ENCODE results near the gene CPNE5.
"Not testable (repeated sequence)": the region's sequence is repeated elsewhere in the genome, so short reads cannot be mapped to it uniquely, and the experiment has no call there.

CPNE5 gene

DNA sequence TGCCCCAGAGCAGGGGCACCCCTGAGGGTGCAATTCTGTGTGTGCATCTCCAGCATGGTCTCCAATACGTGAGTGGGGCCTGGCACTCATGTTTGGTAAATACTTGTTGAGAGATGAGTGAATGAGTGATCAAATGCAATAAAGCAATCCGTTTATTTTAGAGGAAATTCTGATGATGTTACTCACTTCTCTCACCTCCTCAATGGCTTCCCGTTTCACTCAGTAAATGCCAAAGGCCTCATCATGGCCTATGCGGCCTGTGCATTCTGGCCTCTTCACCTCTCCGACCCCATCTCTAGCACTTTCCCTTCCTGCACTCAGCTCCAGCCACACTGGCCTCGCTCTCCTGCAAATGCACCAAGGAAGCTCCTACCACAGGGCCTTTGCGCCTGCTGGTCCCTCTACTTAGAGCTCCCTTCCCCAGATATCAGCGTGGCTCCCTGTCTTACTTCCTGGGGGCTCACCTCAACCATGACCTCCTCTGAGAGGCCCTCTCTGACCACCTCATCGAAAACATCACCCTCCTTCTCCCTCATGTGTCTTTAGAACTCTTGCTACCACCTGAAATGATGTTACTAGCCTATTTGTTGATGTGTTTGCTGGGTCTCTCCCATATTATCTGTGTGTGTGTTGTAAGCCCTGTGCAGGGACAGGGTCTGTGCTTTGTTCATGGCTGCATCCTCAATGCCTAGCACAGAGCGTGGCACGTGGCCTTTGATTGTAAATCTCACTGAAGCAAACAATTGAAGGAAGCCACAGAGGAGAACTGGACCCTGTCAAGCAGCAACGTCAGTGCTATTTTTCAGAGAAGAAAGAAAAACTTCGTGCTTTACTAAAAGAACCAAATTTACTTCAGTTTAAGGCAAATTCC is 99.1 kb downstream of the CPNE5 start:
- no peak for DNase-seq

DNA sequence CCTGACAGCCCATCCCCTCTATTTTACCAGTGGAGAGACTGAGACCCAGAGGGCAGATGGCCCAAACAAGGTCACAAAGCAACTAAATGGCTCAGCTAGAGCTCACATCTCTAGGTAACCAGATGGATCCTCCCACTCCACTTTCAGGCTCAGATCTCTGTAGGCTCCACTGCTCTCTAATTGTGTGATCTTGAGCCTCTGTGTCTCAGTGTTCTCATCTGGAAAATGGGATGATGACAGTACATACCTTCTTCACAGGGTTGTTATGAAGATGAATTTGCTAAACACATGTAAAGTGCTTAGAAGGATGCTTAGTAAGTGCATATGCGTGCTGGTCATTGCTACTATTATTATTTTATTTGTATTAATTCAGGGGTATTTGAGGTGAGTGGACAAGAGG is 101.1 kb downstream of the CPNE5 start:
- DNase-seq: no peak

DNA sequence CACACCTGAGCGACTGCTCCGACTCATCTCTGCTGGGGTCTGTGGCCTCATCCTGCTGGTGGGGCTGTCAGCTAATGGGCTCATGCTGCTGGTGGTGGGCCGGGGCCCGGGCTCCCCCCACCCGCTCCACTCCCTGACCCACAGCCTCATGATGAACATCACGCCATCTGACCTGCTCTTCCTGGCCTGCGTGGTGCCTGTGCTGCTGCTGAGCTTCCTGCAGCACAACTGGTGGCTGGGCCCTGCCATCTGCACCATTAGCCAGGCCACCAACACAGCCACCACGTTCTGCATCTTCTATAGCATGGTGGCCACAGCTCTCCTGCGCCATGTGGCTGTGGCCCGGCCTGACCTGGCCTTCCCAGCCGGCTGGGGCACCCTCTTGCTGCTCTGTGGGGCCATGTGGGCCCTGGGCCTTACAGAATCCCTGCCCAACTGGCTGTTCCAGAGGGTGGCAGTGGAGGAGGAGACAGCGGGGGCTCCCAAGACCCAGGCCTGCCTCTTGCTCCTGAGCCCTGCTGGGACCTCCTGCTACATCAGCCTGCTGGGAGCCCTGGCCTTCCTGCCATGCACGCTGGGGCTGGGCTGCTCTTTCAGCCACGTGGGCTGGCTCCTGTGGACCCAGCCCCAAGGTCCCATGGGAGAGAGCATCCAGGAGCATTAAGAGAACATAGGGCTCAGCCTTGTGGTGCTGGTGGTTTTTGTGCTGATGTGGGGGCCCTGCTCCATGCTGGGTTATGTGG is 102.0 kb downstream of the CPNE5 start:
- DNase-seq: no peak

DNA sequence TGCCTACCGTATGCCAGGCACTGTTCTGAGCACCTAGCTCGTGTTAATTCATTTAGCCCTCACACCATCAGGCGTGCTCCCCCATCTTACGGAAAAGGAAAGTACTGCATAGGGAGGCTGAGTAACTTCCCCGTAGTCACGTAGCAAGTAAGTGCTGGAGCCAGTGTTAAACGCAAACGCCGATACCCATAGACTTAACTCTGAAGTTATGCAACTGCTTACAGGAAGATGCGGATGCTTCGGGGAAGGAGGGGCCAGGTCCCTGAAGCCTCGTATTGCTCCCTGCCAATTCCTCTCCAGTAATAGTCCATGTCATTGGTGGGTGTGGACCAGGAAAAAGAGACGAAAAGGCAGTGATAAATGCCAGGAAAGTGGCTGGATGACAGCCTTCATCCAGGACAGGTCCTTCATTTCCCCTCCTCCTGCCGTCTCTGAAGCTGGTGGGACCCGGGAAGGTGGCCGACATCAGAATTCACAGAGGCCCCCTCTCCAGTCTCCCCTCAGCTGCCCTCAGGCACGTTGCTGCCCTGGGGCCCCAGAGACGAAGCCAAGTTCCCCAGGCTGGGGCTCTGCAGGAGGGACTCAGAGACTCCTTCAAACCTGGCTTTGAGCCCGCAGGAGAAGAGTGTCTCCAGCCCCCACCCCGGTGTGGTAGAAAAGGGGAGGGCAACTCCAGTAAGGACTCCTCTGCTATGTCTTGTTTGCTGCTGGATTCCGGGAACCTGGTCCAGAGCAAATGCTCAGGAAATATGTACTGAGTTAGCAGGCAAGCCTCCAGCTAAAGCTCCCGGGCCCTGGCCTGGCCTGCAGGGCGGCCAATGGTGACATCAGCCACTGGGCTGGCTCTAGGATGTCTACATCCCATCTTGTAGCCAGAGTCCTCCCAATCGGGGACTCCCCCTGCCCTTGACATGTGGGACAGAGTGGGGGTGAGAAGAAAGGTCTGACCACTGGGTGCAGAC is 103.9 kb downstream of the CPNE5 start:
- DNase-seq: no peak

DNA sequence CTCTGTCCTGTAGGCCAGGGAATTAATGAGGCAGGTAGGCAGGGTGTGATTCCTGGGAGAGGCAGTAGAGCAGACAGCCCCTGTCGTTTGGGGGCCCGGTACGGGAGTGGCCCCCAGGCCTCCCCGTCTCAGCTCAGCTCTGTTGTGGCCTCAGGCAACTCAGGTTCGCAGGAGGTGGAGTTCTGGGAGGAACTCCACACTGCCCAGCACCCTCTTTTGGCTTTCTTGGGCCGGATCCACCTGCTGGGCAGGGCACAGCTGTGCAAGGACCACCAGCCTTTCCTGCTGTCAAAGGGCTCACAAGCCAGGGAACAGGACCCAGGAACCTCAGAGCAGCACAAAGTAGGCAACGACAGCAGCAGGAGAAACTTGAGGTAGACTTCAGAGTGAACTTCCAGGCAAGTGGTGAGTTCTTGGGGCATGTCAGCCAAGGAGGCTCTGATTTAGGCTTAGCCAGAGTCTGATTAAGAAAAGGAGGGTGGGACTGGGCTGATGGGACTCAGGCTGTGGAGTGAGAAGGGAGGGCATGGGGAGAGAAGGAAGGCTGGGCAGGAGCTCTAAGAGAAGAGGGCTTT is 104.7 kb downstream of the CPNE5 start:
- DNase-seq: no peak

DNA sequence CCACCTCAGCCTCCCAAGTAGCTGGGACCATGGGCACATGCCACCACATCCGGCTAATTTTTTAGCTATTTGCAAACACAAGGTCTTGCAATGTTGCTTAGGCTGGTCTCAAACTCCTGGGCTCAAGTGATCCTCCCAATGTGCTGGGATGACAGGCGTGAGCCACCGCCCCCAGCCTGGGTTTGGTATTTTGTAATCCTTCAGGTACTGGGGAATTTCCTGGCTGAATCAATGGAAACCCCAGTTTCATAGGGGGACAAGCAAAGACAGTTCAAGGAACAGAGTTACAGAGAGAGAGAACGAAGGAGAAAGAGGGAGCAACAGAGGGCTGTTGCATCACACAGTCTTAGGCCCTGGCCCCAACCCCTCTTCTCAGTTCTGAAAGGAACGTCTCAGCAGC is 105.9 kb downstream of the CPNE5 start:
- DNase-seq: no peak

DNA sequence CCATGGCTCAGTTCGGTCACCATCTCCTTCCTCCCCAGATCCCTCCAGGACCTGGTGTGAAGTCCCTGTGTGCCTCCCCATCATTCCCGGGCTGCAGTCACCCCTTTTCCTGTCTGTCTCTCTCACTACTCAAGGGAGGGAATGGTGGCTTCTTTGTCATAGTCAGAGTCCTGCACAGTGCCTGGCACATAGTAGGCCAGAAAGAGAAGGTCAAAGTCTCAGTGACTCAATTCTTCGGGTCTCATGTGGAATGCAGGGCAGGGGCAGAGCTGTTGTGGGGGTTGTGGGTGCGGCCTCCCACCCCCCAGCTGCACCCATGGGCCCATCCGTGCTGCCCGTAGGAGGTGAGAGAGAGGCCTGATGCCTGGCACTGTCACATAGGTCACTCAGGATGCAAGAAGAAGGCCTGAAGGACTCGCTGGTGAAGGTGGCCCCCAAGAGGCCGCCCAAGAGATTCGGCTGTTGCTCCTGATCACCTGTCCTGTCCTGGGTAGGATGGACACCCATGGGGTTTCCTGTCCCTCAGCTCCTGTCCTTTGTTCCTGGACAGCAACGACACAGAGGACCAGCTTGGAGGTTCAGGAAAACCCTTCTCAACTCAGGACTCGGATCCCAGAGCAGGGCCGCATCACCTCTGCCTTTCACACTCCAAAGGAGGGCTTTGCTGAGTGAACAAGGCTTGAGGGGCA is 107.5 kb downstream of the CPNE5 start:
- no peak for DNase-seq

DNA sequence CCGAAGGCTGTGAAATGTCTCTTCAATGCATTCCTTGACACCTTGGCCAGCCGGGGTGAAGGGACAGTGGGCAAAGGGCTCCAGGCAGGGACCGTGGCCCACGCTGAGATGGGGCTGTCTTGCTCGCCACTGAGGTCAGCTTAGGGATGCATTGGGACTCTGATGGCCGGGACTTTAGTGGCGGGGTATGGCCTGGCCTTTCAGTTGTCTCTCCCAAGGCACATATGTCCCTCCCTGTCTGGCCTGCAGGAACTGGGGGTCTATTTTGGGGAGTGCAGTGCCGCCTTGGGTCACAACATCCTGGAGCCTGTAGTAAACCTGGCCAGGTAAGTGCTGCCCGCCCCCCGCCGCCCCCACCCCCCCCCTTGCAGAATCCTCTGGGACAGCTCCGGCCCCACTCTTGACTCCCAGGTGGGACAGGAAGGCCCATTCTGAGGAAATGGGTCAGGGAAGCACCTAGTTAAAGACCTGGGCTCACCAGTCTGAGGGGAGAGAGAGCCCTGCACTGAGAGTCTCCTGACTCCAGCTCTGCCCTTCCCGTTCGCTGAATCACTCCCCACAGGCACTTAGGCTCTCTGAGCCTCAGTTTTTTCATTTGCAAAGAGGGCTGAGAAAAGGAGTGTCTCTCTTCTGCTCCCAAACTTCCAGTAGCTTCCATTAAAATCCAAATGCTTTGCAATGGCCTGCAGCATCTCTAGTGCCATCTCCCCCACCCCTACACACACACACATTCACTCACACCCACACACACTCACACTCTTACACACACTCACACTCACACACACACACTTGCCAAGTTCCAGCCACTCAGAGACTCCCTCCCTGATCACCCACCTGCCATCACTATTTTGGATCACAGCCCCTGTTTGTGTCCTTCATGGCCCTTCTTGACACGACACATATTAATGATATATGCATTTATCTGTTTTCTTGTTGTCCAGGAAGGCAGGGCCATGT is 108.5 kb downstream of the CPNE5 start:
- no peak for DNase-seq

DNA sequence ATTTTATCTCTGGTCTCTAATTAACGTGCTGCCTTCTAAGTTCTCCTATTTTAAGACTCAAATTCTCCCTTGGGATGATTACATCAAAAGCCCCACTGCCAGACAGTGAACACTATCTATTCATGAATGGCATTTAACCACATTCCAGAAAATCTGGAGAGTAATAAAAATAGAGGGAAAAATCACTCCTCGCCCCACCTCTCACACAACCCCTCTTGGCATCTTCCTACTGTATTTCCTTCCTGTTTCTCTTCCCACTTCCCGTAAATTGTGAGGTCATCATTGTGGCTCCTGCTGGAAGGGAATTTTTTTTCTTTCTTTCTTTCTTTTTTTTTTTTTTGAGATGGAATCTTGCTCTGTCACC is 110.1 kb downstream of the CPNE5 start:
- no peak for DNase-seq

DNA sequence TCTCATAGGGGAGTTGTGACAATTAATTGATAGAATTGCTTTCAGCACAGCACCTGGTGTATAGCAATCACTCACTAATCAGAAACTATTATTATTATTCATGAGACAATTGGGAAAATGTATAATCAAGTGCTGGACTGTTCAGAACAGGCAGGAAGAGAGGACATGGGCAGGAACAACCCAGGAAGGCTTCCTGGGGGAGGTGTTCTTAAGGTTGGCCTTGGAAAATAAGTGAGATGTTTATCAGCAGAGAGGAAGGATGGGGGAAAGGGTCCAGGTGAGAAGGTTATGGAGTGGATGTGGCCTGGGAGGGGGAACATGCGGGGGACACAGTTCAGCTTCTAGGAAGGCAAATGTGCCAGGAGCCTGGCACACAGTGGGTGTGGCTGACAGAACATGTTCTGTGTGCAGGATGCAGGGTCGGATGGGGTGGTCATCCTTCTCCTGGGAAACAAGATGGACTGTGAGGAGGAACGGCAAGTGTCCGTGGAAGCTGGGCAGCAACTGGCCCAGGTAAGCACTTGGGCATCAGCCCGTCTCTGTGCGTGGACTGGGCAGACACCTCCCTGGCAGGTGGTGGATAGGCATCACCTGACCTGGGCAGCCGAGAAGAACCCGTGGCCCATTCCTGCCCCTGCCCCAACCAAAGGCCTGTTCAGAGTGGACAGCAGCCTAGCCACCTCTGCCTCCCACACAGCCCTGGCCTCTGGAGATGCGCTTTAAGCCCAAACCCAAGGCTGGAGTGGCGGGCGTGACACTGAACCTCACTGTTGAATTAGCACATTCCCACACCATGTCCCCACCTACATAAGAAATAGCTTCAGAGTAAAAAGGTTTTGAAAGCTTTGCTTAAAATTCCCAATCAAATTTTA is 110.7 kb downstream of the CPNE5 start:
- DNase-seq: no peak

DNA sequence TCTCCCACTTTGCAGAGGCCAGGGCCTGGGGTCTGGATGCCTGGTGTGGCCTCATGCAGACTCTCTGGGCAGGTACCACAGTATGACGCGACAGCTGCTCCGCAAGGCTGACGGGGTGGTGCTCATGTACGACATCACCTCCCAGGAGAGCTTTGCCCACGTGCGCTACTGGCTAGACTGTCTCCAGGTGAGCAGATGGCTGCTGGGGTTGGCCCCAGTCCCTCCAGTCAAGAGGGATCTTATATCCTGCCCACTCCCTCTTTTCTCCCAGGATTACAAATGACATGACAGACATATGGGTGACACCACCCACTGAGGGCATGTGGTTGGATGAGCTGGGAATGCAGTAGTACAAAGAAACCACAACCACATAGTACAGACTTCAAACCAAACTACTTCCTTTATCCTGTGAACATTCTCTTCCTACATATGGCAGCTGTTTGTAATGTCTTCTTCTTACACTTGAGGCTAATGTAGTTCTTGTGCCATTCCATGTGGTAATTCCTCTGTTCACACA is 111.7 kb downstream of the CPNE5 start:
- DNase-seq: no peak

DNA sequence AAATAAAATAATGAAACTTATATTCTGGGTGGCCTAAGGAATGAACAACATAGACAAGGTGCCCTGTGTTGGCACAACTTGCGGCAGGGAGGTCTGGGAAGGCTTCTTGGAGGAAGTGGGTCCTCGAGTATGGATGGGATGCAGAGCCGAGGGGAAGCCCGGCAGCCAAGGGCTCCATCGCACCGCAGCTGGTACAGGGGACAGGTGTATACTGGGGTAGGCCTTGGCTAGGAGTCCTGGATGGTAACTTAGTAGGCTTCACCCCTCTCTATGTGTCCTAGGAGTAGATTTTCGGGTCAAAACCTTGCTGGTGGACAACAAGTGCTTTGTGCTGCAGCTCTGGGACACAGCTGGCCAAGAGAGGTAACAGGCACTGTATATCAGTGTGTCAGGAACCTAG is 113.7 kb downstream of the CPNE5 start:
- DNase-seq: no peak

DNA sequence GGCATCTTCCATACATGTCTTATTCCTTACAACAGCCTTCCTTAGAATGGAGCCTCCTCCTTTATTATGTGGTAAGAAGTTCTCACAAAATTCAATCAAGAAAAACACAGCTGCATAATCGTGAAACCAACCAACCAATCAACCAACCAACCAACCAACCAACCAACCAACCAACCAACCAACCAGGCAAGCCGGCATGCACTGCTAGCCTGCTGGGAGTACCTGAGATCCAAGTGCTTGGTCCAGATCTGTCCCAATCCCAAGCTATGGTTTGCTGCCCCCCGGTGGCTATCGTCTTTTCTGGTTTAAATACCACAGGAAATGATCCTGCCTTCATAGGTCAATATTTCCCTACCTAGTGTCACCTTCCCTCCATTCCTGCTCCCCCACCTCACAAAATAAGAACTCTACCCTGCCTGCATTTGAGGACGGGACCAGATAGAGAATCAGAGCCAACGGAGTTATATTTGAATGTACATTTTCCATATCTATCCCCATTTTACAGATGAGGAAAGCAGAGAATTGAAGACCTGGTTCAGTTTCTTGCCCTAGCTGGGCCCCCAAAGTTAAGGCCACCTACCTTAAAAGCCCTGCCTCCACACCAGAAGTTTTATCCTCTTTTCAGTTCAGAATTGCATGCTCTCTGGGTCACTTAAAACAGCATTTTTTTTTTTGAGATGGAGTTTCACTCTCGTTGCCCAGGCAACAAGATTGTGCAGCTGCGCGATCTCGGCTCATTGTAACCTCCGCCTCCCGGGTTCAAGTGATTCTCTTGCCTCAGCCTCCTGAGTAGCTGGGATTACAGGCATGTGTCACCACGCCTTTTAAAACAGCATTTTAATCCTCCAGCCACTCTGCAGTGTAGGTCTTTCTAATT is 114.5 kb downstream of the CPNE5 start:
- DNase-seq: no peak

DNA sequence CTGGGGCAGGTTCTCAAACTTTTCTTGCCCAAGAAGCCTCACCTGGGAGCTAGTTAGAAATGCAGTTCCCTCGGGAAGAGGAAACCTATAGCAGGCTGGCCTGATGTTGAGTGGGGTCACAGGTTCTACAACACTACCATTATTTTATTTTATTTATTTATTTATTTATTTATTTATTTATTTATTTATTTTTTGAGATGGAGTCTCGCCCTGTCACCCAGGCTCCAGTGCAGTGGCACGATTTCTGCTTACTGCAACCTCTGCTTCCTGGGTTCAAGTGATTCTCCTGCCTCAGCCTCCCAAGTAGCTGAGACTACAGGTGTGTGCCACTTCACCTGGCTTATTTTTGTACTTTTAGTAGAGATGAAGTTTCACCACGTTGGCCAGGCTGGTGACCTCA is 115.3 kb downstream of the CPNE5 start:
- not testable (repeated sequence) for DNase-seq

DNA sequence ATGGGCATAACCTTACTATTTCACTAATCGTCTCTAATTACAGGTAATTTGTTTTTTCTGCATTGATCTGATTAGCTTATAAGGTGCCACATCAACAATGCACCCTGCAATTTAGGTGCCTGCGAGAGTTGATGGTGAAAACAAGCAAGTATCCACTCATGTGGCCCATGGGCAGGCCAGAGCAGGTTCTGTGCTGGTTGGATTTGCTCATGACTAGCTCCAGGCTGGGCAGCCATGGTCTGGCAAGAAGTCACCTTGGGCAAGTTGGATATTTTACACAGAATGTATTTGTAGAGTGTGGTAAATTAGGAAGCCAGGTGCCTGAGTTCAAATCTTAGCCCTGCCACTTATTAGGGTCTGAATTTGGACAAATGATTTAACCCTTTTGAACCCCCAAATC is 116.4 kb downstream of the CPNE5 start:
- no peak for DNase-seq

DNA sequence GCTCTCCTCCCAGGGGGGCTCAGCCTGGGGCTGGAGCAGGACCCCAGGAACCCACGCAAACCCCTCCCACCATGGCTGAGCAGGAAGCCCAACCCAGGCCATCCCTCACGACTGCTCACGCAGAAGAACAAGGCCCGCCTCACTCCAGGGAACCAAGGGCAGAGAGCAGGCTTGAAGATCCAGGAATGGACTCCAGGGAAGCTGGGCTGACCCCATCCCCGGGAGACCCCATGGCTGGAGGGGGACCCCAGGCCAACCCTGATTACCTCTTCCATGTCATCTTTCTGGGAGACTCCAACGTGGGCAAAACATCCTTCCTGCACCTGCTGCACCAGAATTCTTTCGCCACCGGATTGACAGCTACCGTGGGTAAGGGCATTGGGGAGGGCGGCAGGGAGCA is 116.9 kb downstream of the CPNE5 start:
- DNase-seq: no peak

DNA sequence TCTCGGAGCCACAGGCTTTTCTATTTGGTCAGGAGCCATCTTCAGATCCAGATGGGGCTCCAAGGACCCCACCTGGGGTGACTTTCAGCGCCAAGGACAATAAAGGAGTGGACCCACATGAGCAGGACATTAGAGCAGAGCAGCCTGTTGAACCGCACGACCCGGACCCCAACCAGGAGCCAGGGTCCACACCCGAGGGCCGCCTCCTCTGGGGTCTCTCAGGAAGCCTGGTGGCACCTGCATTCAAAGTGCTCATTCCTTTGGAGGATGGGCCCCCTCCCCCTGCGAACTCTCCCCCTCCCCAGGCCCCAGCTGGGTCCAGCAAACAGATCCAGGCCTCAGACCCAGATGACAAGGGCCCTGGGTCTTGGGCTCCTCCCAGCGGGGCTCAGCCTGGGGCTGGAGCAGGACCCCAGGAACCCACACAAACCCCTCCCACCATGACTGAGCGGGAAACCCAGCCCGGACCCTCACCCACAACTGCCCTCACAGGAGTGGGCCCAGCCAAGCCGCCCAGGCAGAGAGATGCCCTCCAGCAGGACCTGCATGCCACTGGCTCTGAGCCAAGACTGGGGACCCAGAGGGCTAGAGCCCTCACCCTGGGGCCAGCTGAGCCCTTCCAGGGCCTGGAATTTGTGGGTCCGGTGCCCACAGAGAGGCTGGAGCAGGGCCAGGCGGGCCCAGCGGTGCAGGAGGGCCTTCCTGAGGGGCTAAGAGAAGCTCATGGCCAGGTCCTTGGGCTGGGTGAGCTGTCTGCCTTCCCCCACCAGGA is 117.7 kb downstream of the CPNE5 start:
- no peak for DNase-seq
